Measurements from ENCODE around the gene KCMF1.

- TF ChIP-seq CTCF (IDR thresholded peaks at IDR 0.05) (no peak), FOXS1 (CRISPR knock-in tag; IDR thresholded peaks at IDR 0.05) (no peak), REST (IDR thresholded peaks at IDR 0.05) (no peak), CEBPB (IDR thresholded peaks at IDR 0.05) (no peak), POLR2A (IDR thresholded peaks at IDR 0.05; ENCODE audit: low read length) (no peak), USF2 (IDR thresholded peaks at IDR 0.05) (no peak), KDM5A (IDR thresholded peaks at IDR 0.05) (no peak), MAX (IDR thresholded peaks at IDR 0.05) (no peak), E2F6 (IDR thresholded peaks at IDR 0.05; ENCODE audit: borderline replicate concordance, low read depth) (no peak), FOSL2 (IDR thresholded peaks at IDR 0.05) (no peak), FOSL2 (CRISPR knock-in tag; IDR thresholded peaks at IDR 0.05) (peak; percentile 42; the same call in 1 of the 2 replicates), POLR2AphosphoS2 (conservative IDR thresholded peaks at IDR 0.05; ENCODE audit: low read length) (no peak), JUNB (IDR thresholded peaks at IDR 0.05) (no peak), MAZ (IDR thresholded peaks at IDR 0.05; ENCODE audit: borderline replicate concordance, low read depth, low read length) (no peak), CHD4 (IDR thresholded peaks at IDR 0.05; ENCODE audit: borderline replicate concordance) (no peak)
Measured at GRCh38 chr2:85053802-85054201, 82.8 kb downstream of the KCMF1 start.
